ENCODE measurements around the gene SORCS2. TPM values are rescaled to one million over a fixed set of nuclear protein-coding genes. Genes with fewer than 3 reads are reported as not detected.
A peak's percentile ranks its signal among the peaks of the same experiment; 100 is the strongest.

The SORCS2 gene
- total RNA-seq, 6 donors from 2014 or later = 2.2 to 28.3 (median 7.2) TPM

GRCh38 chr4:7533267-7533666 is 340.9 kb downstream of the SORCS2 start:
- H3K27me3 ChIP-seq = no peaks in the 10 kb centered on the region
- no peak for ATAC-seq (ENCODE audit: low FRiP score in 2 of 2)
- H3K9me3 ChIP-seq = peaks cover 0 to 4% (median 1%) of the 10 kb centered on the region in 4 donors
- H3K36me3 ChIP-seq = no peaks in the 10 kb centered on the region
- 82 to 96% methylated on average over 4 to 8 of the region's 8 CpGs for WGBS, 2 donors
- TF ChIP-seq CTCF (IDR thresholded peaks at IDR 0.05) (no peak), POLR2A (IDR thresholded peaks at IDR 0.05) (no peak), POLR2AphosphoS5 (IDR thresholded peaks at IDR 0.05) (no peak), EP300 (IDR thresholded peaks at IDR 0.05) (no peak)
- no peak for DNase-seq
- no peak overlapping the region for H3K27ac ChIP-seq
- no peak overlapping the region for H3K4me3 ChIP-seq
- H3K4me1 ChIP-seq = no peaks in the 10 kb centered on the region

GRCh38 chr4:7535094-7535493 is 342.8 kb downstream of the SORCS2 start:
- Histone ChIP-seq H3K4me1 (no peaks in the 10 kb centered on the region), H3K27me3 (no peaks in the 10 kb centered on the region), H3K27ac (no peak overlapping the region), H3K9me3 (peaks cover 0 to 10% (median 4%) of the 10 kb centered on the region in 4 donors), H3K4me3 (no peak overlapping the region), H3K36me3 (no peaks in the 10 kb centered on the region)
- 85 to 92% methylated on average over 7 to 10 of the region's 10 CpGs for WGBS, 2 donors
- DNase-seq (peak in 1 of 2 donors; percentile 48), ATAC-seq (ENCODE audit: low FRiP score in 2 of 2) (no peak)
- no peak for TF ChIP-seq POLR2A (IDR thresholded peaks at IDR 0.05)
- no peak for TF ChIP-seq POLR2AphosphoS5 (IDR thresholded peaks at IDR 0.05)
- no peak for TF ChIP-seq CTCF (IDR thresholded peaks at IDR 0.05)
- TF ChIP-seq EP300 (IDR thresholded peaks at IDR 0.05) = no peak

- peaks cover 0 to 10% (median 4%) of the 10 kb centered on the region in 4 donors for H3K9me3 ChIP-seq
- H3K27ac ChIP-seq = no peak overlapping the region
- H3K36me3 ChIP-seq = no peaks in the 10 kb centered on the region
- ATAC-seq (ENCODE audit: low FRiP score in 2 of 2) (no peak), DNase-seq (peak in 1 of 2 donors; percentile 55)
- H3K4me1 ChIP-seq = no peaks in the 10 kb centered on the region
- TF ChIP-seq POLR2A (IDR thresholded peaks at IDR 0.05) (no peak), POLR2AphosphoS5 (IDR thresholded peaks at IDR 0.05) (no peak), EP300 (IDR thresholded peaks at IDR 0.05) (no peak), CTCF (IDR thresholded peaks at IDR 0.05) (no peak)
- no peaks in the 10 kb centered on the region for H3K27me3 ChIP-seq
- 84 to 87% methylated on average over 7 to 11 of the region's 11 CpGs for WGBS, 2 donors
- no peak overlapping the region for H3K4me3 ChIP-seq
Observed at GRCh38 chr4:7535619-7536018, 343.3 kb downstream of the SORCS2 start.

- Histone ChIP-seq H3K27ac (no peak overlapping the region), H3K4me1 (no peaks in the 10 kb centered on the region), H3K9me3 (peaks cover 0 to 10% (median 4%) of the 10 kb centered on the region in 4 donors), H3K36me3 (no peaks in the 10 kb centered on the region), H3K4me3 (no peak overlapping the region), H3K27me3 (no peaks in the 10 kb centered on the region)
- 93 to 94% methylated on average over 6 to 8 of the region's 8 CpGs for WGBS, 2 donors
- TF ChIP-seq EP300 (IDR thresholded peaks at IDR 0.05) (no peak), POLR2AphosphoS5 (IDR thresholded peaks at IDR 0.05) (no peak), POLR2A (IDR thresholded peaks at IDR 0.05) (no peak), CTCF (IDR thresholded peaks at IDR 0.05) (no peak)
- DNase-seq = peak in 1 of 2 donors; percentile 44
- no peak for ATAC-seq (ENCODE audit: low FRiP score in 2 of 2)
Observed at GRCh38 chr4:7536876-7537275, 344.5 kb downstream of the SORCS2 start.

- H3K36me3 ChIP-seq = no peaks in the 10 kb centered on the region
- no peak for TF ChIP-seq CTCF (IDR thresholded peaks at IDR 0.05)
- TF ChIP-seq POLR2AphosphoS5 (IDR thresholded peaks at IDR 0.05) = no peak
- H3K27me3 ChIP-seq = no peaks in the 10 kb centered on the region
- H3K4me3 ChIP-seq = no peak overlapping the region
- no peak overlapping the region for H3K27ac ChIP-seq
- 77 to 83% methylated on average over 8 of the region's 8 CpGs for WGBS, 2 donors
- H3K9me3 ChIP-seq = peaks cover 0 to 10% (median 4%) of the 10 kb centered on the region in 4 donors
- DNase-seq (no peak), ATAC-seq (ENCODE audit: low FRiP score in 2 of 2) (no peak)
- H3K4me1 ChIP-seq = no peaks in the 10 kb centered on the region
Observed at GRCh38 chr4:7537853-7538400, 345.6 kb downstream of the SORCS2 start.
